ENCODE data around the gene CHADL.

- no peak for TF ChIP-seq CTCF (IDR thresholded peaks at IDR 0.05 in 4 of 5, conservative IDR thresholded peaks at IDR 0.05 in 1 of 5)
- TF ChIP-seq POLR2A (IDR thresholded peaks at IDR 0.05) = no peak
Measured at GRCh38 chr22:41248758-41249157, 8.0 kb upstream of the CHADL start.
